Ammon's horn (tissue), 1 donor: ENCODE results near the gene GJA3.
"Not testable (repeated sequence)": the region's sequence is repeated elsewhere in the genome, so short reads cannot be mapped to it uniquely, and the experiment has no call there.

Experiments
- DNase-seq: peaks from one replicate; pipeline ENCODE4 v3.0.0-alpha.2; 2016; ENCODE audit warnings: low spot score

Gene GJA3

DNA sequence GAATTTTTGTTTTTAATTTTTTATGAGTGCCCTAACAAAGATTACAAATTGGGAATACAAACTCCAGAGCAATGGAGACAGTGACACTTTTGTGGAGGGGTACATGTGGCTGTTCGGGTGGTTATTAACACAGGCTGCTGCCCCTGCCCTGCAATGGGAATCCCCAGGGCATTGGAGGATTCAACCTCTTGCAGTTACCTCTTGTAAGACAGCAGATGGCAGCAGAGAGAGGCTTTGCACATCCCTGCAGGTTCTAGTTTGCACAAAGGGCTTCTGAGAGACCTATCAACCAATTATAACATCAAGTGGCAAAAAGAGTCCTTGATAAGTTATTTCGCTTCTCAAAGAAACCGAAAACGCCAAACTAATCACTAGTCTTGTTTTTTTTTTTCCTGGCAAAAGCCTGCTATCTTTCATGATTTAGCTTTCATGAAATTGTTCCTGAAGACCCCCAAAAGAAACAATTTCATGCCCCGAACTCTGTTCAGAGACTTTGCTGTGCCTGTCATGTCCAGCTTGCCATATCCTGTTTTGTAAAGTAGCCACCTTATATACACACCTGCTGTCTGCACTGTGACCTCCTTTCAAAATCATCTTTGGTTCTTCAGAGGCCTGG, 21.5 kb upstream of the GJA3 start:
- DNase-seq = peak; percentile 86

DNA sequence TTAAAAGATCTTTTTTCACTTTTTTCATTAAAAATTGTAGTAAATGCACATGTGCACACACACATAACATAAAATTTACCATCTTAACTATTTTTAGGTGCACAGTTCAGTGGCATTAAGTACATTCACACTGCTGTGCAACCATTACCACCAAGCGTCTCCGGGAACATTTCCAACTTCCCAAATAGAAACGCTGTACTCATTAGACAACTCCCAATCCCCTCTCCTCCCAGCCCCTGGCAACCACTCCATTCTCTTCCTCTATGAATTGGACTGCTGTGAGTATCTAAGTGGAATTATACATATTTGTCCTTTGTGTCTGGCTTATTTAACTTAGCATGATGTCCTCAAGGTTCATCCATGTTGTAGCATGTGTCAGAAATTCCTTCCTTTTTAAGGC, 20.3 kb upstream of the GJA3 start:
- no peak for DNase-seq

DNA sequence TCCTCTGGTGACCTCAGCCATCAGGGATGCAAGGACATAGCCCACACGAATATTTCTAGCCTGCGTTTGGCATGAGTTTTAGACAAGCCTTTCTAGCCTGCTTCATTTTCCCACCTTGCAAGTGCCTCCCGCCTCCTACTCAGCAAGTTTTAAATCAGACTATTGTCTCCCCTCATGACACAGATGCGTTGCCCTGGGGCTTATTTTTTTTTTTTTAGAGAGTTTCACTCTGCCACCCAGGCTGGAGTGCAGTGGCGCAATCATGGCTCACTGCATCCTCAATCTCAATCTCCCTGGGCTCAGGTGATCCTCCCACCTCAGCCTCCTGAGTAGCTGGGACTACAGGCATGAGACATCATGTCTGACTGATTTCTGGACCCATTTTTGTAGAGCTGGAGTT, 17.3 kb upstream of the GJA3 start:
- no peak for DNase-seq

DNA sequence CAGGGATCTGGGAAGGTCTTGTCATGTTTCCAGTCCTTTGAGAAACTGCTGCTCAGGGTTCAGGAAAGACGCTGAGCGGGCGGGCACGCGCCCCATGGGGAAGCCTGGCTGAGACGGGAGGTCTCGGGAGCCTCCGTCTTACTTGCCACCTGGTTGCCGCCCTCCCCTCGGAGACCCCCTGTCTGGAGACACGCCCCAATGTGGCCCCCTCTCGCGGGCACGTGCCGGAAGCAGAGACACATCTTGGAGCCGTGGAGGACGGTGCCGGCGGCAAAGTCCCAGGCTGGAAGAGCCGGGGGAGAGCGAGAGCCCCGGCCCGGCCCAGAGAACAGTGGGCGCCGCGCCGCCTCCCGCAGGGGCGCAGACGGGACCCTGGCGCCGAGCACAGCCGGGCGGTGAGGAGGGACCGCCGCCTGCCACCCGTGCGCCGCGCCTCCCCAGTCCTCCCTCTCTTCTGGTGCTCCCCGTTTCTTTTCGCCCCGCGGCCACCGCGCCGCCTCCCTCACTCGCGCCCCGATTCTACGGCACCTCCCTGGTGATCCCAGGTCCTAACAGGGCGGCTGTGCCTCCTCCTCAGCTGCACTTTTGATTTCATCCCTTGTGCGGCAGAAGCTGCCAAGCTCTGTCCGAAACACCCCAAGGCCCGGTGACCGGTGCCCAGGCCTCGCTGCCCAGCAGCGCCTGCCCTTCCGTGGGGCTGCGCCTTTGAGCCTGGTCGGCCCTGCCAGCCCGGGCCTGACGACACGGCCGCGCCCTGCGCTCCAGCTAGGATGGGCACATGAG, 16.4 kb upstream of the GJA3 start:
- DNase-seq = no peak

DNA sequence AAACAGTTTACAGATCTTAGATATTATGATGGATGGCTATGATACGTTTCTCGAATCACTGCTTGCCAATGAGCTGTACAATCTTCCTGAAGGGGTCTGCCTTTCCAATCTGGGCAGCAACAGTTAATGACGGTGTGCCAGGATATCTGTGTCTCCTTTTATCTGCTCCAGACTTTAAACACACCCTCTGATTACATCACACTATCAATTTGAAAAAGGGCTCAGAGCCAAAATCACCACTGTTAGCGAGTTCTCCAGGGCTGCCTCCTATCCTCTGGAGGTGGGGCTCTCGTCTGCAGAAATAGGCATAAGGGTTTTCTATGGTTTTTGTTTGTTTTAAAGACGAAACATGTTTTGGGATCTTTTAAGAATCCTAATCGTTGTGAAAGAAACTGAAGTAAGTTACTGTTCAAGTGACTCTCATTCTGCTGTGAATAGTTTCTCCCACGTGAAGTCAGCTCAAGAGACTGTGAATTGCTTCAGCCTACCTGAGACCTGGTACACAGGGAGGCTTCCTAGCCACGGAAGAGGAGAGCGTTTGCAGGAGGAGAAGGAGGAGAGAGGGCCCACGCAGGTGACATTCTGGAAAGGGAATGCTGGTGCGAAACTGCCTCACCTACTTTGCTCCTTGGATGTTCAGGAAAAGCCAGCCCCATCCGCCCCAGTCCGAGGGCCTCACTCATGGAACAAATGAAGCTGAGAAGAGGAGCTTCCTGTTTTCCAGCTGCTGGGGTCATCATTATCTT, 15.2 kb upstream of the GJA3 start:
- DNase-seq = no peak

DNA sequence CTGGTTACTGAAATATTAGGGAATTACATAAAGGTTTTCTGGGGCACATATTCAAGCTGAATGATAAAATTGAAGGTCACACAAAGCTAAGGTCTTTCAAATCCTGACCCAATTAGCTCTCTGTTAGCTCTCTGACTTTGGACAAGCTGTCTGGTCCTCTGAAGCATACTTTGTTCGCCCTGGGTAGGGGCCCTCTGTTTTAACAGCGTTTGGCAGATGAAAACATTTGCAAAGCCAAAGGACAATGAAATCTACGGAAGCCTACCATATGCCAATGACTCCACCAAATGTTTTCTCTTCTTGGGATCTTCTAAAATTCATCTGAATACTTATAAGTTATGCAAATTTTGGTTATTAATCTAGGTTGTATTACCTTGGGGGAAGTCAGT, 14.5 kb upstream of the GJA3 start:
- no peak for DNase-seq

DNA sequence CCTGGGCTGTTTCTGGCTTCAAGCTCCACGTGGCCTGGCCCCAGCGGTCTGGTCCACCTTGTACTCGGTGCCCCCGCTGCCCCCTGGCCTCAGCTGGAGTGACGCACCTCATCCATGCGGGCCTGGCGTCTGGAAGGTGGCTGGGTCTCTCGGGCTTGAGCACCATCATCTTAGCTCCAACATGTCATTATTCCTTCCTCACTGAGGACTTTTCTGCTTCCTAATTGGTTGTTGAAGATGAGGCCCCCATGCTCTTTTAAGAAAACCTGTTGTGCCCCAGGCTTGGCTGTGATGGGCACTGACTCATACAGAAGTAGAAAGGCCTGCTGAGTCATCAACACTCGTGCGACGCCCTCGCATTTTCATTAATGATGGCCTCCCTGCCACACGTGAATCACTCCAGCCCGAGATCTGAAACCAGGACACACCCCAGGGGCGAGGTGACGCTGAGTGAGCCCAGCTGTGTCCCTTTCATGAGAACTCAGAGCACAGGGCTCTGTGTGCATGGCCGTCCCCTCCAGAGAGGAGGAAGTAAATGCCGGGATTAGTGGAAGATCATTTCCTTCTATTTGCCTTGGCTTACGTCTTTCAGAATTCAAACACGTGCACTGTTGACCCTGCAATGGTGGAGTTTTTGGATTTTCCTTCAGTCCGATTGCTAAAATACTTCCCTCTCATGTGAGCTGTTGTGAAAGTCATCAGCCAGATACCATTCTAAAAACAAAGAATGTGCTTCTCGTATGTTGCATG, 14.0 kb upstream of the GJA3 start:
- DNase-seq = peak; percentile 14

DNA sequence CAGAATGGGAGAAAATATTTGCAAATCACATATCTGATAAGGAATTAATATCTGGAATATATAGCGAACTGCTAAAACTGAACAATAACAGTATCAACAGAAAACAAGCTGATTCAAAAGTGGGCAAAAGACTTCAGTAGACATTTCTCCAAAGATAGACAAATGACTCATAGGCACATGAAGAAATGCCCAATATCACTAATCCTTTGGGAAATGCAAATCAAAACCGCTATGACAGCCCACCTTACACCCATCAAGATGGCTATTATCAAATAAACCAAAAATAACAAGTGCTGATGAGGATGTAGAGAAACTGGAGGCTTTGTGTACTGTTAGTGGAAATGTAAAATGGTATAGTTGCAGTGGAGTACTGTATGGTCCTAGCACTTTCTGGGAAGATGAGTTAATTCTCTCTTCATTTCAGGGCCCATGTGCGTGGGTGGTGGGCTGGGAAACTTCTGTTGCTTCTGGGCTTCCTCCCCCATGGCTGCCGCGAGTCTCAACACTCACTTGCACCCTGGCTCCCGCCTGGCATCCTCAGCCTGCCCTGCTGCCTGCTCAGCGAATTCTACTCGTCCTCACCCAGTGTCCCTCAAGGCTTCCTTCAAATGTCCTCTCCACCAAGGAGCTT, 12.4 kb upstream of the GJA3 start:
- DNase-seq = no peak

DNA sequence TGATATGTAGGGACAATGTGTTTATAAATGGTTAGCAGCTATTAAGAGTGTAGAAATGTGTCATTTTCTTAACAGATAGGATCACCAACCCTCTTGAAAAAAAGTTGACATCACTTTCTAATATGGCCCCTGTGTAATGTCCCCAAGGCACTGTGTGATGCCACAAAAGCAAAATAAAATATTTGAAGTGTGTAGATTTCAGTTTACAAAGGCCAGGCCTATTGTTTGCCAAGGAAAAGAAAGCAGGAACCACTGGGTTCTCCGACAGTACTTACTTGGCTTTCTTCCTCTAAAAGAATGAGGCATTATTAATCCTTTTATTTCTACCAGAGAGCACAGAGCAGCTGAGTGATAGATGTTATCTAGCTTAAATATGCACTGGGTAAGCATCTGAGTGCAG, 10.5 kb upstream of the GJA3 start:
- no peak for DNase-seq

DNA sequence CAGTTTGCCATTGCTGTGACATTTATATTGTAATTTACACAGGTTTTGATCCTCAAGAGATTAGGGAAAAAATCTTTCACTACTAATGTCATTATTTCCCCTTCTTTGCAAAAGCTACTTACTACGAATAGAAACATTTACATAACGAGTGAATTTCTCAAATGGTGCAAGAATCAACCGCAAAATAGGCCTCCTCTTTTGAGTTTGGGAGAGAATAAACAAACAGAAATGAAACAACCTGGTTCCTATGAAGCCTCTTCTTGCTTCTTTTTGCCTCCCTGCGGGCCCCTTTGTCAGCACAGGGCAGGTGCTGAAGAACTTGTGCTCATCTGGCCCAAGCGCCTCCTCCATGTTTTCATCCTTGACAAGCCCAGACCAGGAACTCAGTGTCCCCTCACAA, 10.1 kb upstream of the GJA3 start:
- DNase-seq = no peak

DNA sequence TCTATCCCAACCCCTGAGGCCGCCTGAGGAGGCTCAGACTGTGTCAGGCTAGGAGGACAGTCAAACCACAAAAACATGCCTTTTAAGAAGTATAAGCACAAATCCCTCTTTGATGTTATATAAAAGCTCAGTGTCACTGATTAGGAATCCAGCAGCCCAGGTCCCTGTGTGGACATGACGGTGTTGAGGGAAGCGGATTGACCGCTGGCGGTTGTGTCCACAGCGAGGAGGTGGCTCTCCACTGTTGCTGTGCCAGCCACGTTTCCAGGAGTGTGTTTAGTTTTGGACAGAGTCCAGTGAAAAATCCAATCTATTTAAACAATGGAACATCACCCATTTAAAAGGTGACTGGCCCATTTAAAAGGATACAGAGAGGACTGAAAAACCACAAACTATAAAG, 7.5 kb upstream of the GJA3 start:
- DNase-seq = no peak

DNA sequence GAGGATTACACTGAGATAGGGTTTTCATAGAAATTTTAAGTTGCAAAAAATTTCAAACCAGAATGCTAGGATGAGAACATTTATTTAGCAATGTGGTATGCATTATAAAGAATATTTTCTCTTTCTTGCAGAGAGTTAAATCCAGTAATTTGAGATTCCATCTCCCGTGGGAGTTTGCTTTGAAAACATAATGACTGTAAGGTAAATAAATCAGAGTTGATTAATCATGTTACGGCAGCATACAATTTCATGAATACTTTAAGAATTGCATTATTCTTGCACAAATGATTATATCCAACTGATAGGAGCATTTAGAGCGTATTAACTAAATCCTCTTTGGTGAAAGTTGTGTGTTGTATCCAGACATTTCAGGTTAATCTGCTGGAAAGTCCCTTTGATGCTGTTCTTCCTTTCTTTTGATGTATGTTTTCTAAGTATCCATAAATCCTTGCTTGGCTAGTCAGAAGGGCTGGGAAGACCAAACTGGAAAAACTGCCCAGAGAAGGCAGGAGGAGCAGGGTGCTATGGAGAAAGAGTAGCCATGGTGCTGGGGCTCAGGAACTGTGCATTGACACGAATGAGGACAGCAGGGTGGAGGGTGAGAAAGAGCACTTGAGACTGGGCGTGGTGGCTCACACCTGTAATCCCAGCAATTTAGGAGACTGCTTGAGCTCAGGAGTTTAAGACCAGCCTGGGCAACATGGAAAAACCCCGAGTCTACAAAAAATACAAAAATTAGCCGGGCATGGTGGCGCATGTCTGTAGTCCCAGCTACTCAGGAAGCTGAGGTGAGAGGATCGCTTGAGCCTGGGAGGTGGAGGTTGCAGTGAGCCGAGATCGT, 4.8 kb upstream of the GJA3 start:
- no peak for DNase-seq

DNA sequence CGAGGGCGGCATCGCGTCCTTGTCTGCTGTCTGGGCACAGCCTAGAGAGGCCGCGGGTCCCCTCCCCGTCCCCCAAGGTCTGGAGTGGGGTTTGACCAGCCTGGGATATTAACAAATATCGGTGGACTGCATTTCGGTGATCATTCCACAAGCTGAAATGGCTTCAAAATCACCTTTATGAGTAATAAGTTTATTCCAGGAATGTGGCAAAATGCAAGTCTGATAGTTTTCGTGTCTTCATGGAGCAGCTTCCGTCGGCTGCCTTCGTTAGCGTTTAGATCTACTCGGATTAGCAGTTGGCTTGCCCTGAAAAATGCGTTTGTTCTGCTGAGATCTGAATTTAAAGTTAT, 1.1 kb upstream of the GJA3 start:
- no peak for DNase-seq

DNA sequence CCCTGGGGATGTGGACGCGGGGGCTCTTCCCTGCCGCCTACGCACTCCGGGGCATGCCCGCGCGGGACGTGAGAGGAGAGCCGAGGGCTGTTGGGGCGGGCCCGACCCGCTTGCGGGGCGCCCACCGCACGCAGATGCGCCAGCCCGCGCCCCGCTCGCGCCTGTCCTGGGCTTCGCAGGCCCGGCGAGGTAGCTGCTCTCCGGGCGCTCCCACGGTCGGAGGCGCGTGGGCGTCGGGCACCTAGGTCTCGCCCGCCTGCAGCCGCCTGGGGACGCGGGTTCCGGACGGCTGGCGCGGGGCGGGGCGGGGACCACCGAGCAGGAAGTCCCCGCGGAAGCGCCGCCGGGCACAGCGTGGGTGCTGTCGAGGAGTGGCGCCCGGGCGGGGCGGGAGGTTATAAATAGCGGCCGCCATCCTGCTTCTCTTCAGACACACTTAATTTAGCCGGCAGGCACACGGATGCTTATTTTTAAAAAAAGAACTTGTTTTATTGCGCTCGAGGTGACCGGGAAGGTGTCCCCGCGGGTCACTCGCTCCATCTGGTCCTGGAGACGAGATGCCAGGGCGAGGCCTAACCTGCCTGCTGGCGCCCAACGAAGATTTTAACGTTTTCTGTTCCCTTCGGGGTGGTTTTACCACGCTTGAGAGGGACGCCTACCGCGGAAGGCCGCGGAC, 561 bp upstream of the GJA3 start:
- DNase-seq = no peak

DNA sequence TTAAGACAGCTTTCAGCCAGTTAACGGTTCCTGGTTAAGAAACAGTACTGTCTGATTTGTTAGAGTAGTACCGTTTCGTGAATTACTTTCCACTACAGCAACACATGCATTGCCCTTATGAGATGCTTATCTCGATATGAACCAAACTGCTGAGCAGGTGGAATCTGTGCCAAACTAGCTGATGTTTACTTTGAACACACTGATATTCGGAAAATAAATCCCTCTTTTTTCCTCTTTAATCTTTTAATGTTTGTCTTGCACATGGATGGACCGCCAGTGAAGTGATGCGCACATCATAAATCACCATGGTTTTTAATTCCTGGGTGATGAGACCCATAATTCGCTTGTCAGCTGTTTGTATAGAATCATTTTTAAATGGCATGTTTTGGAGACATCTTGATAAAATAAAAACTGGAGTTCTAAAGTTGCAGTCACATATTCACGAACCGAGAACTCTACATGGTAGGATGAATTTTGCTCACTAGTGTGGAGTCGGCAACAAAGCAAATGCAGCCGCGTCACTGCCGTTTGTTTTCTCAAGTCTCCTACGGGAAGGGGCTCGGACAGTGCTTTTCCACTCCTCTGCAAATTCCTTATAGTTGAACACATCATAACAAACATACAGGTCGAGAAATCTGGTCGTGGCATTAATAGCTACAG, 1.1 kb downstream of the GJA3 start:
- DNase-seq = no peak

DNA sequence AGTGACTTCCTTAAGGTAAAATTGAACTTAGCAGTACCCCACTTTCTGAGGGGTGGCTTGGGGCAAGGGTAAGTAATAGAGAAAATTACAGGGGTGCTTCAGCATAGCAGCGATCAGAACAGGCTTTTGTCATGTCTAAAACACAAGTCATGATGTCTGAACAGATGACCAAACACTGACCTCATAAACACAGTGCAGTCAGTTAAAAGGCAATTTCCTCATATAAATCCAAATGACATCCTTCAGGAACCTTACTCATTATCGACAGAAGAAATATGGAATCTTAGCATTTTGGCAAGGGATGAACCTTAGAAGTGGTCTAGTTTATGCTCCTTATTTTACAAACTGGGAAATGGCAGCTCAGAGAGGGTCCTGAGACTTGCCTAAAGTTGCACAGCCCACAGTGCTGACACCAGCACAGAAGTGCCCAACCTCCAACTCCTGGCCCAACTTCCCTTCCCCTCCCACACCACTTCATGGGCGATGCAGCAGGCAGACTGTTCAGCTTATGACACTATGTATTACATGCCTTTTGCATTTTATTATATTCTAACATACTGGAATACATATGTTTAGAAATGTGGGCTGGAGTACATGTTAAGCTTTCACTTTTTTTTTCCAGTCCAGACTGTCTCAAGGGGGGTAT, 3.6 kb downstream of the GJA3 start:
- no peak for DNase-seq

DNA sequence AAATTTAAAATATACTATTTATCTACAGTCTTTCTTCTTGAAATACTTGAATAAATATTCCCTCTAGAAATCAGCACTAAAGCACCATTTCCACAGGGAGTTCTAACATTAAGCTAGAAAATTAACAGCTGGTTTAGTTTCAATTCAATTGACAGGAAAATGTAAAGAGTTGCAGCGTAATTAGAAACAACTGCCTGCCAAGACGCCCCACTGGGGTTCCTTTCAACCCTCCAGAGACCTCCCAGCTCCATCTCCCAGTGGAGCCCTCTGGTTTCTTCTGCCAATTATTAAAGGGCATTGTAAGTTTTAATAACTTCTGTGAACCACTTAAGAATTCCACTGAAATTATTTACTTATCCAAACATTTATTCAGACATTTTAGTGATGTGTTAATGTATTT, 4.2 kb downstream of the GJA3 start:
- no peak for DNase-seq

DNA sequence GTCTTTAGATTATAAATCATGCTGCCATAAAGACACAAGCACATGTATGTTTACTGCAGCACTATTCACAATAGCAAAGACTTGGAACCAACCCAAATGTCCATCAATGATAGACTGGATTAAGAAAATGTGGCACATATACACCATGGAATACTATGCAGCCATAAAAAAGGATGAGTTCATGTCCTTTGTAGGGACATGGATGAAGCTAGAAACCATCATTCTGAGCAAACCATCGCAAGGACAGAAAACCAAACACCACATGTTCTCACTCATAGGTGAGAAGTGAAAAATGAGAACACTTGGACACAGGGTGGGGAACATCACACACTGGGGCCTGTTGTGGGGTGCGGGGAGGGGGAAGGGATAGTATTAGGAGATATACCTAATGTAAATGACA, 7.6 kb downstream of the GJA3 start:
- not testable (repeated sequence) for DNase-seq

DNA sequence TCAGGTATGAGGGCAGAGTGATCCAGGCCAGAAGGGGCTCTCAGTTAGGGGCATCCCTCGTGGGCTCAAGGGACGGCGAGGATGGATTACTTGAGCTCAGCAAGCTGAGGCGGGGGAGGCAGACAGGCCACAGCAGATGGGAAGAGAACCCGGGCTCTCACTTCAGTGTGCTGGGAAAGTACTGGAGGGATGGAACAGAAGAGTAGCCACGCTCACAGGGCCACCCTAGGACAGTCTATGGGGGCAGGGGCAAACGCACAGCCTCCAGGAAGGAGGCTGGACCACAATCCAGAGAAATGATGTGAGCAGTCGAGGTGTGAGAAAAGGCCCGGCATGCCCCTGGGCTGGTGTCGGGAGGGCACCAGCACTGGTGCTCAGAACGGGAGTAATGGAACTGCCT, 9.2 kb downstream of the GJA3 start:
- no peak for DNase-seq

DNA sequence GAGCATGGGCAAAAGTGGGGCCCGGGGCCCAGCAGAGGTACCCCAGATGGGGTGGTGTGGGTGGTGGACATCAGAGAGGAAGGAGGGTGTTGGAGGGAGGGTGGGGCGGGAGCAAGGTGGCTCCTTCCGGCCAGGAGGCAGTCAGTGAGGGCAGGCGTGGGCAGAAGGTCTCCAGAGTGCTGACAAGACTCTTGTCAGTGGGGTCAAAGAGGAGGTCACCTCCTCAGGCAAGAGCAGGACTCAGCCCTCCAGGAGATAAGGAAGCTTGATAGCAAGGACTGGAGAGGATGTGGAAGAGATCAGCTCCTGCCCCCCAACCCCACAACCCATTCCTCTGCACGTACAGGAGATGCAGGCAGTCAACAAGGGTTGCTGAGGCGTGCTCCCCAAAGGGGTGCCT, 9.8 kb downstream of the GJA3 start:
- DNase-seq = no peak
